DMS114 treated with DMSO at 0.1 percent for 48 hours (cell line): ENCODE data around the gene CAMTA1.
"Not testable (repeated sequence)": the region's sequence is repeated elsewhere in the genome, so short reads cannot be mapped to it uniquely, and the experiment has no call there.

Experiments used
- DNase-seq: peaks from one replicate; lab custom pipeline; 2025; ENCODE audit not compliant: unreplicated experiment; lab: John Stamatoyannopoulos, UW

The CAMTA1 gene

DNA sequence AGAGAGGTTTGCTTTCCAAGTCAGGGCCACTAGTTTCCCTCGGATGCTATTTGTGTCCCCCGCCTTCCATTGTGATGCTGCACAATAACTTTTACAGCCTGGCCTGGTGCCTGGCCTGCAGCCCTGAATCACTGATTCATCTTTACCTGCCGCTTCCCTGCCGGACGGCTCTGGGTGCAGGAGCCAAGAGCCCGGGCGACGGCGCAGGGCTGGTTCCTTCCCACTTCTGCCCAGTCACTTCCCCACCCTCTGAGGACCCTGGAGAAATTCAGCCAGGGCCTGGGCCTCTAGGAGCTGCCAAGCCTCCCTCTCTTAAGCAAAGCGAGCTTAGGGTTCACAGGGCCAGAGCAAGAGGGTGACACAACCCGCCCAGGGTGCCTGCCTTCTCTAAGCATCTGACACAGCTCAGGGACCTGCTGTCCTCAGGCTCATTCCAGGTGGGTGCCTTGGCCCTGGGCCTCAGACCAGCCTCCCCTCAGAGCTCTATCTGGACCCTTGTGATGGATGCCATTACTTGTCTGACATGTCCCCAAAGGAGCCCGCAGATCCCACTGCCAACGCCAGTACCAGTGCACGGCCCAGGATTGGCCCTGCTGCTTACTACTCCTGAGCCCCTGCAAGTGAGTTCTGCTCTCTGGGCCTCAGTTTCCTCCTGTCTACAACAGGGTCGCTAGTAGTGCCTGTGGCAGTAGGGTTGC, 604.8 kb downstream of the CAMTA1 start:
- no peak for DNase-seq

DNA sequence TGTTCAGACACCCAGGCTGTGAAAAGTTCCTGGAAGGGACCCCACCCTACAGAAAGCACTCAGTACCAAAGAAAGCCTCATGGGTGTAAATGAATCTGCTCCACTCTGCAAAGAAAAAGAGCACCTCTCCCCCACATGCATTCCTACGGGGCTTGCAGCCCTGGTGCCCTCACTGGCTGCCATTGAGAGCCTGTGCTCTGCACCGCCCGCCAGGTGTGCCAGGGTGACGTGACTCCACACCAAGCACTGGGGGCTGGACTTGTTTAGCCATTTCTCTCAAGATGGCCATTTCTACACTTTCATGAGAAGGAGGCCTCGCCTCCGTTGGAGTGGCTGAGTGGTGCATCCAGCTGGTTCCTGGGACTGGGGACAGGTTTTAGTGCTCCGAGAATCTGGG, 605.3 kb downstream of the CAMTA1 start:
- no peak for DNase-seq

DNA sequence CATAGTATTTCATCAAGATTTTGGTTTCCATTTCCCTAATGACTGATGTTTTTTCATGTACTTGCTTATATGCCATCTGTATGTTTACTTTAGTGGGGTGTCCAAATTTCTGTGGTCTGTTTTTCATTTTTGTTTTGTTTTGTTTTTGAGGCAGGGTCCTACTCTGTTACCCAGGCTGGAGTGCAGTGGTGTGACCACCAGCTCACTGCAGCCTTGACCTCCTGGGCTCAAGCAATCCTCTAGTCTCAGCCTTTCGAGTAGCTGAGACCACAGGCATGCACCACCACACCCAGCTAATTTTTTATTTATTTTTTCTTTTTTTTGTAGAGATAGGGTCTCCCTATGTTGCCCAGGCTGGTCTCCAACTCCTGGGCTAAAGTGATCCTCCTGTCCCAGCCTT, 607.9 kb downstream of the CAMTA1 start:
- no peak for DNase-seq

GRCh38 chr1:7395251-7395650, 610.0 kb downstream of the CAMTA1 start:
- DNase-seq, result no peak

DNA sequence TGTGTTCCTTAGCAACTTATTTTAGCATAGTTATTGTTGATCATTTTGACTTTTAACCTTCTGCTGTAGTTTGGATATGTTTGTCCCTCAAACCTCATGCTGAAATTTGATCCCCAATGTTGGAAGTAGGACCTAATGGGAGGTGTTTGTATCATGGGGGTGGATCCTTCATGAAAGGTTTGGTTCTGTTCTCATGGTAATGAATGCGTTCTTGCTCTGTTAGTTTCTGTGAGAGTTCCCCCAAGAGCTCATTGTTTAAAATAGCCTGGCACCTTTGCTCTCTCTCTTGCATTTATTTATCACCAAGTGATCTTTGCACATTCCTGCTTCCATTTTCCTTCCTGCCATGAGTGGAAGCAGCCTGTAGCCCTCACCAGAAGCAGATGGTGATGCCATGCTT, 613.7 kb downstream of the CAMTA1 start:
- DNase-seq, result no peak

DNA sequence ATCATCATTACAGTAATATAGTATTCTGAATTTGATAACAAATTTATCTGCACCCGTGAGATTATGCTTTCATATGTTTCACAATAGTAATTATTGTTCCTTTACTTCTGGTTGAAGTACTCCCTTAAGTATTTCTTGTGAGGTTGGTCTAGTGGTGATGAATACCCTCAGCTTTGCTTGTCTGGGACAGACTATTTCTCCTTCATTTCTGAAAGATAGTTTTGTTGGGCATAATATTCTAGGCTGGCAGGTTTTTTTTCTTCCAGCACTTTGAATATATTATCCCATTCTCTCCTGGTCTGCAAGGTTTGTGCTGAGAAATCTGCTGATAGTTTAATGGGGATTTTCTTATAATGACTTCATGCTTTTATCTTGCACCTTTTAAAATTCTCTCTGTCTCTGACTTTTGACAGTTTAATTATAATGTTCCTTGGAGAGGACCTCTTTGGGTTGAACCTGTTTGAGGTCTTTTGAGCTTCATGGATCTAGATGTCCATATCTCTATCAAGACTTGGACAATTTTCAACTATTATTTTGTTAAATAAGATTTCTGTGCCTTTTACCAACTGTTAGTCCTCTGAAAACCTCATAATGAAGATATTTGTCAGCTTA, 614.4 kb downstream of the CAMTA1 start:
- no peak for DNase-seq

DNA sequence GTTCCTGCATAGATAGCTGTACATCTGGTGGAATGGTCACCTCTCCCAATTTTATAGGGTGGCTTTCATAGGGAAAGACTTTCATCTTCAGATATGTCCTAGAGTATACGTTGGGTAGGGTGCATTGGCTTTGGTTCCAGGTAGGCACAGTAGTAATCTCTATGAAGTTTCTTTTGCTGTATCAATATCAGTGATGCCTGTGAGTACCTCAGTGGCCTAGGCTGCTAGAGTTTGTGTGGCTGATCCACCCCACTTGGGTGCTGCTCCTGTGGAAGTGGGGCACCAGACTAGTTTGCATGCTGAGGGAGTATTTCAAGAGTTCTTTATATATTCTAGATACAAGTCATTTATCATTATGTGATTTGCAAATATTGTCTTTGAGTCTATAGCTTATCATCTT, 615.3 kb downstream of the CAMTA1 start:
- DNase-seq, result no peak

DNA sequence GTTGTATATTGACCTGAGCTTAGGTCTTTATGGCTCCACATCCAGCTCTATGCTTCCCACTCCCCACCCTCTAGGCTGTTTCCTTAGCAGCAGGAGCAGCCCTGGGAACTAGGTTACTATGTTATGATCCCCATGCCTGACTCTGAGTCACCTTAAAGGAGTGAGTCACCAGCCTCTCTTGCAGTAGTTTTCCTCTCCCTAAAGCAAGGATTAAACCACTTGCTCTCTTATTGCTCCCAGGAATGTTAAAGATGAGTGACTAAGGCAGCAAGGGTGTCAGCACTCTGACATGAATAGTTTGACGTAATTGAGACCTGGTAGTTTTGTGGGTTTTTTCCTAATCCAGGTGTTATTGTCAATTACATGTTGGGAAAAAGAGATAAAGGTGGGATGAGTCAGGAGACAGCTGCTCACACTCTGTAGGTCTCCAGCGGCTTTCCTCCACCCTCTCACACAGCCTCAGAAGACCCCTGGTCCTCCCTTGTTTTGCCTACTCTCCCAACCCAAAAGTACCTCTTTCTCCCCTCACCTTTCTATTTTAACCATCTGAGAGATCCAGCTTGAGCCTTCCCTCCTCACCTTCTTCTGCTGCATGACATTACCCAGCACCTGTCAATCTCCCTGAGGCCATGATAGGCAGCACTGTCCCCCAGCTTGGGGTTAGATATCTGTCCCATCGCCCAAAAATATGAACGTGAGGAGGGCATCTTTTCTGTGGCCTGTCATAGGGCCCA, 616.7 kb downstream of the CAMTA1 start:
- no peak for DNase-seq

- DNase-seq, result no peak
These were observed 617.2 kb downstream of the CAMTA1 start for GRCh38 chr1:7402548-7402850.

- no peak for DNase-seq
These were observed 618.2 kb downstream of the CAMTA1 start for GRCh38 chr1:7403265-7404045.

DNA sequence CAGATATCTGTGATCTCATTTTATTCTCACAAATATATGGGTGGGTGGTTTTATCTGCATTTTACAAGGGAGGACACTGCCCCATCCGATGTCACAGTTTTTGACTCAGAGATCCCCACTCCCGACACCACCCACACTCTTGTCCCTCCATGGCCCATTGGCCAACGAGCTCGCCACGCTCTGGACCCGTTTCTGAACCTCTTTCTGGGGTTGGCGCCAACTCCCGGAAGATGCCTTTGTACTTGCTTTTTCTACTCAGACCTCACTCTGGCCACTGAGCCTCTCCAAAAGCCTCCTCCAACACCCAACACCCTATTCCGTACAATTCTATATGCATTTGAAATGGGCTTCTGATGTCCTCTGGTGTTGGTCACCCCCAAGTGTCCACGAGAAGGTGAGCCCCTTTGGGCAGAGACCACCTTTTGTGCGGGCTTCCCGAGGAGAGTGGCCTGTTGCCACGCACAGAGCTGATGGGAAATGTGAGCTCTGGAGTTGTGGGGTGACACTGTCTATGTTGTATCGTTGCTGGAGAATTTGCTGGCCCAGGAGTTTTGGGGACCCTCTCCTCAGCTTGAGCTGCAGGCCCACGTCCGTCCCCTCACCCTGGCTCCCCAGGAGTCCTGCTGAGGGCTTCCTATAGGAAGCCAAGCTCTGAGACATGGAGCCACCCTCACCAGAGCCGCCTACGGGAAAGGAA, 618.9 kb downstream of the CAMTA1 start:
- DNase-seq, result no peak

GRCh38 chr1:7405844-7406500, 620.7 kb downstream of the CAMTA1 start:
- no peak for DNase-seq

DNA sequence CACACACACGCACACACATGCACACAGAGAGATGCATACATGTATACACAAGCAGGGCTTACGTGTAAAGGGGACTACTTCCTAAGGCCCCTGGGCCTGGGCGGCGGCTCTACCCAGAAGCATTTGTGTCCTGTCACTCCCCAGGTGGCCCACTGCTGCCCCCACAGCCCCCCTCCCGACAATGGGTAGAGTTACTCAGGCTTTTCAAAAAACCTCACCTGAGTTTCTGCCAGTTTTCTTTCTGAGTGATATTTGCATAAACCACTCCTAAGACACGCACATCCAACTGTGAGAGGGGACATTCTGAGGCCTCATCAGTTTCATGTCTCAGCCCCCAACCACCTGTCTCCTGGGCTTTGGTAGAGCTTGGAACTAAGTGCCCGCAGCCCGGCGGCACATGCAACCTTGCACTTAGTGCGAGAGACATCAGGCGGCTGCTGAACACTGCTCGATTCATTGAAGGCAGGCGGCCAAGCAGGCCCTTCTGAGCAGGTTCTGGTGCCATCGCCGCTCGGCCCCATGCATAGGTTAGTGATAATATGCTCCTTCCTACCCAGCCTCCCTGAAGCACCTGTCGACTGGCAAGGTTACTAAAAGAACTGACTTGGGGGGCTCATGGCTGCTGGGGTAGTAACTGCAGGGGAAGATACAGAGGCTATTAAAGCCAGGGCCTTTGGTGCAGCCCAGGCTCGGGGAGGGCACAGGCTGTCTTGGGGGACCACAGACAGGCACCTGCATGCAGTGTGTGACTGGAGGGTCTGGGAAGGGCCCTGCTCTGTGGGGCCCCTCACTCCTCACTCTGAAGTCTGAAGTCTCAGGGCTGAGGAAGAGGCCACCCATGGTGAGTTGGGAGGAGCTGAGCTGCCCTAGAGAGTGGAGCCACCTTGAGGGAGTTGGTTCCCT, 621.6 kb downstream of the CAMTA1 start:
- no peak for DNase-seq

- no peak for DNase-seq
These were observed 622.3 kb downstream of the CAMTA1 start for GRCh38 chr1:7407544-7407895.

DNA sequence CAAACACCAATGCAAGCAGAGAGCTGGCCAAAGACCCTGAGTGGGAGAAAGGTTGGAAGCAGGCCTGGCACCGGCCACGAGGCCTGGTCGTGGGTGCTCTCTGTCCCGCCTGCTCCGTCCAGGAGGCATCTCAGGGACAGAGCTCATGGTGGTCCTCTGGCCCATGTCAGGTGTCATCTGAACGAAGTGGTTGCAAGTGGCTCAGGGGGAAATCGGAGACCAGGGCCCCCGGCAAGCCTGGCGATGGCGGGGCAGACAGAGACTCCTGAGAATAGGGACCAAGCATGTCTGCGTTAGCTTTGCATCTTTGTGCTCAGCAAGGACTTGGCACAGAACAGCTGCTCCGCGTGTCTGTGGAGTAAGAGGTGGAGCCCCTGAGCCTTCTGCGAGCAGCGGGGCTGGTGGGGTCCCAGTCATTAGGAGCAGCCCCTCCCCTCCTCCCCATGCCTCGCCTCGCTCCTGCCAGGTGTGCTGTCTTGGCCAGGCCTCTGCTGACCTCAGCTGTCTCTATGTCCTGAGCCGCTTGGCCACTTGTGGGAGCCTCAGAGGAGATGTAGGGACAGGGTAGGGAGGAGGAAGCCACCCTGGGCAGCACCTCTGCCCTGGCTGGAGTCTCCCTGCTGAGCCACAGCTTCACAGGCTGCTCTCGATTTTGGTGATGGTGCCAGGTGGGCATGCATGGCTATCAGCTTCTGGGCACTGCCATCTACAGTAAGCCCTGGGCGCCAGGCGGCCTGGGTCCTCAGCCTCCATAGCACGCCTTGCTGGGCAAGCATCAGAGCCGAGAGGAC, 622.9 kb downstream of the CAMTA1 start:
- DNase-seq, result no peak

DNA sequence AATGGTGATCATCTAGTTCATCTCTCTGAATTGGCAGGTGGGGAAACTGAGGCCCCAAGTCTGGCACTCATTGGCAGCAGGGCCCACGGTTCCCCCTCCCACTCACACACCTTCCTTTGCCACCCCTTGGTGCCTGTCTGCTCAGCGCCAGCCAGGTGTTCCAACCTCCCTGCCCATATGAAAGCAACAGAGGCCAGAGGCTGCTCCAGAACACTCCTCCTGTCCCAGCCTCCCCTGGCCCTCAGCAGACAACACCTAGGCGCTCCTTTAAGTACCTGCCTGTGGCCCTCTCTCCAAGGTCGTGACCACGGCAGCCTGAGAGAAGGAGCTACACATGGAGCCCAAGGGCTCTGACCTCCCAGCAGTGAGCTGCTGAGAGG, 623.5 kb downstream of the CAMTA1 start:
- no peak for DNase-seq

DNA sequence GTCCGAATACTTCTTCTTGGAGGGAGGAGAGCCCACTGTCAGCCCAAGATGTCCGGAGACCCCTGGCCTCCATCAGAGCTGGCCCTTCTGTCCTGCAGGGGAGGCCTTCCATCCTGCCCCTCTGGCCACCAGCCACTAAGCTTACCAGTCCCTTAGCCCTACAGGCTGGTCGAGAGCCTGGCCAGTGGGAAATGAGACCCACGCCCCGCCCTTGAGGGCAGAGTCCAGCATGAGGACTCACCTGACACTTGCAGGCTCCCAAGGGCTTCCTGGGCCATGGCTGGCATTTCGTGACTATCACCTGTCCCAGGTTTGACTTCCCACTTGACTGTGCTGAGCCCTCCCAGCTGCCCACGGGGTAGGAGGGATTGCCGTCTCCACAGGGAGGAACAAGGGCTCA, 624.0 kb downstream of the CAMTA1 start:
- DNase-seq, result no peak

GRCh38 chr1:7410156-7410555, 624.9 kb downstream of the CAMTA1 start:
- DNase-seq, result no peak

DNA sequence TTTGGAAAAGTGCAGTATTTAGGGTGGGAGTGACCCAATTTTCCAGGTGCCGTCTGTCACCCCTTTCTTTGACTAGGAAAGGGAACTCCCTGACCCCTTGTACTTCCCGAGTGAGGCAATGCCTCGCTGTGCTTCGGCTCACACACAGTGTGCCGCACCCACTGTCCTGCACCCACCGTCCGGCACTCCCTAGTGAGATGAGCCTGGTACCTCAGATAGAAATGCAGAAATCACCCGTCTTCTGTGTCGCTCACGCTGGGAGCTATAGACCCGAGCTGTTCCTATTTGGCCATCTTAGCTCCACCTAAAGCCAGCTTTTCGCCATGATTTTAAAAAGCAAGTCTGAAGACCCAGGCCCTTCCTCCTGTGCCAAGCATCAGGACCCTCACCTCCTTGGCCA, 632.4 kb downstream of the CAMTA1 start:
- DNase-seq, result not testable (repeated sequence)
